Lower leg skin (tissue), 3 donors: ENCODE measurements around the gene PDK1.

Experiments
- CTCF ChIP-seq, 3 donors: fragments of 450-650 bp; IDR thresholded peaks; one replicate each; pipeline ENCODE4 v1.5.1; 2016; ENCODE audit warnings: antibody characterized with exemption in 3 of 3, mild to moderate bottlenecking in 3 of 3, moderate library complexity in 2 of 3
- POLR2A ChIP-seq, 2 donors: fragments of 450-650 bp; IDR thresholded peaks; one replicate each; pipeline ENCODE4 v1.6.1; 2016 to 2017; ENCODE audit warnings: antibody characterized with exemption in 2 of 2, mild to moderate bottlenecking in 1 of 2, moderate library complexity in 1 of 2

- no peak for TF ChIP-seq CTCF (IDR thresholded peaks at IDR 0.05)
- no peak for TF ChIP-seq POLR2A (IDR thresholded peaks at IDR 0.05)
Measured at GRCh38 chr2:172634477-172634876, 78.6 kb downstream of the PDK1 start.
